HG03432 (cell line): Measurements from ENCODE around the gene GDF7.
A peak's percentile ranks its signal among the peaks of the same experiment; 100 is the strongest.

ENCODE experiments used
- ATAC-seq: cut with Tn5 transposase; IDR thresholded peaks from one replicate; pipeline ENCODE4 v1.9.1; 2021; ENCODE audit warnings: mild to moderate bottlenecking, moderate library complexity; ENCODE audit not compliant: unreplicated experiment

GDF7 gene

GRCh38 chr2:20643060-20643459 lies 23.9 kb upstream of the GDF7 start:
- ATAC-seq = no peak

- ATAC-seq = no peak
Measured at GRCh38 chr2:20643826-20644225, 23.1 kb upstream of the GDF7 start.

- no peak for ATAC-seq
Measured at GRCh38 chr2:20645301-20645701, 21.6 kb upstream of the GDF7 start.

- ATAC-seq = no peak
Measured at GRCh38 chr2:20645761-20646160, 21.2 kb upstream of the GDF7 start.

GRCh38 chr2:20646446-20646845 lies 20.5 kb upstream of the GDF7 start:
- ATAC-seq = no peak

- ATAC-seq = no peak
Measured at GRCh38 chr2:20647211-20647610, 19.7 kb upstream of the GDF7 start.

- ATAC-seq = no peak
Measured at GRCh38 chr2:20647738-20648137, 19.2 kb upstream of the GDF7 start.

- no peak for ATAC-seq
Measured at GRCh38 chr2:20648206-20648605, 18.7 kb upstream of the GDF7 start.

- ATAC-seq = no peak
Measured at GRCh38 chr2:20648831-20649230, 18.1 kb upstream of the GDF7 start.

GRCh38 chr2:20649576-20649975 lies 17.4 kb upstream of the GDF7 start:
- no peak for ATAC-seq

- ATAC-seq = no peak
Measured at GRCh38 chr2:20649976-20650375, 17.0 kb upstream of the GDF7 start.

- peak; percentile 19 for ATAC-seq
Measured at GRCh38 chr2:20650393-20650876, 16.5 kb upstream of the GDF7 start.

GRCh38 chr2:20650877-20651730 lies 15.8 kb upstream of the GDF7 start, which contains the start of gene HS1BP3:
TSS of gene HS1BP3 (minus strand) at chr2:20651098. CDS start at chr2:20651063, 35 bp downstream.
- peak; percentile 97 for ATAC-seq

- ATAC-seq = no peak
Measured at GRCh38 chr2:20651731-20652099, 15.2 kb upstream of the GDF7 start.

GRCh38 chr2:20652141-20652540 lies 14.8 kb upstream of the GDF7 start:
- no peak for ATAC-seq

GRCh38 chr2:20652673-20653575 lies 14.0 kb upstream of the GDF7 start:
- ATAC-seq = no peak

- ATAC-seq = no peak
Measured at GRCh38 chr2:20653695-20654534, 13.0 kb upstream of the GDF7 start.

GRCh38 chr2:20654535-20654813 lies 12.5 kb upstream of the GDF7 start:
- no peak for ATAC-seq

- no peak for ATAC-seq
Measured at GRCh38 chr2:20656561-20656960, 10.4 kb upstream of the GDF7 start.

GRCh38 chr2:20657522-20658235 lies 9.3 kb upstream of the GDF7 start:
- no peak for ATAC-seq
